A549 treated with dexamethasone at 1 μM for 4 hours (cell line): ENCODE results near the gene KLHL14. TPM values are rescaled to one million over a fixed set of nuclear protein-coding genes. Genes with fewer than 3 reads are reported as not detected.

Experiments
- total RNA-seq: library from RNA; stranded (reverse); fragments of 200-300 nt; extraction: Qiagen RNA extraction; gene quantifications from 5 replicates; pipeline ENCODE4 v1.2.3, GENCODE V29; 2022

Gene KLHL14
- not detected in 5 replicates for total RNA-seq

DNA sequence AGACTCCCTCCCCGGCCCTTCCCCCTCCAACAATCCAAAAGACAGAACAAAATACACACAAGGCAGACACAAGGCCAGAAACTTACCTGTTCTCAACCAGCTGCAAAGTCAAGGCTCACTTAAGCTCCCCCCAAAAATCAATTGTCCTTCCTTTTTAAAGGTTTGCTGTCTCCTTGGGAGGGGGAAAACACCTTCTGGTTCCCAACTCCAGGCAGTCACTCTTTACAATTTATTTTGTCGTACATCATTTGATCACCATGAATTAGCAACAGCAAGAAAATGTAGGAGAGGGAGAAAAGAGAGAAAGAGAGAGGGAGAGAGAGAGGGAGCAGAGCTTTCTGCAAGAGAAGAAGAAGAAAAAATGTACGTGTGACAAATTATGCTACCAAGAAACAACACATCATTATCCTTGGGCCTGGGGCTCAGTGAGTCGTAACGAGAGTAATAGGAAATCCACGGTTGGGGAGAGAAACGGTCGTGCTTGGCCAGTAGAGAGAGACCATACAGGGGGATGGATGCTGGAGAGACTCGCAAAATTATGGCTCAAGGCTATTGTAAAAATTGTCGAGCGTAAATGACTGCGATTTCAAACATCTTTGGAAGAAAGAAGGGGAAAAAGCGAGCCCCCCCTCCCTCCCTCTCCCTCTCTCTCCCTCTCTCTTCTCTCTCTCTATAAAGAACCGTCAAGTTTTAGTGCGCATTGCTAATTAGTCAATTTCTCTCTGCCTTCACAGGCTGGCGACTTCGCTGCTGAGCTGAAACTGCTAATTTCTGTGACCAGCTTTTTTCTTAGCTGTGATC, at the start of gene KLHL14:
TSS of gene KLHL14 (minus strand) at position 443 of the 801 bp plus-strand sequence. CDS start 2,432 bp downstream, outside the sequence.

